WERI-Rb-1 (cell line): ENCODE measurements around the gene ERG.

Source experiments
- DNase-seq: peaks from one replicate; pipeline ENCODE4 v3.0.0-alpha.2; 2020
- H3K27ac ChIP-seq: fragments of 250-450 bp; sonication (Bioruptor Pico); 2 replicates; pipeline ENCODE4 v1.5.1; 2020; ENCODE audit warnings: mild to moderate bottlenecking, moderate library complexity
- H3K27me3 ChIP-seq: fragments of 250-450 bp; sonication (Bioruptor Pico); 2 replicates; pipeline ENCODE4 v1.5.1; 2021; ENCODE audit warnings: mild to moderate bottlenecking, low read depth, moderate library complexity; ENCODE audit not compliant: insufficient read depth, severe bottlenecking
- H3K36me3 ChIP-seq: fragments of 250-450 bp; sonication (Bioruptor Pico); 2 replicates; pipeline ENCODE4 v1.5.1; 2020; ENCODE audit warnings: mild to moderate bottlenecking, moderate library complexity
- H3K4me3 ChIP-seq: 2 replicates; pipeline ENCODE4 v1.5.1; 2011; ENCODE audit warnings: low read depth, mild to moderate bottlenecking, control low read depth, low read length
- H3K9me3 ChIP-seq: fragments of 250-450 bp; sonication (Bioruptor Pico); 2 replicates; pipeline ENCODE4 v1.5.1; 2021; ENCODE audit warnings: mild to moderate bottlenecking, moderate library complexity; ENCODE audit not compliant: severe bottlenecking
- CTCF ChIP-seq: IDR thresholded peaks from 2 replicates; pipeline ENCODE4 v1.5.1; 2011; ENCODE audit warnings: low read depth, mild to moderate bottlenecking, control low read depth, inconsistent platforms, low read length

Gene ERG

GRCh38 chr21:38355992-38356781 lies 142.1 kb downstream of the ERG start:
- no peak overlapping the region; the same call in 1 of the 2 replicates for H3K27ac ChIP-seq
- no peaks in the 10 kb centered on the region for H3K9me3 ChIP-seq
- H3K36me3 ChIP-seq = no peaks in the 10 kb centered on the region
- TF ChIP-seq CTCF = peak; percentile 99
- DNase-seq = peak; percentile 89
- no peaks in the 10 kb centered on the region for H3K27me3 ChIP-seq
- H3K4me3 ChIP-seq = no peak overlapping the region

- Histone ChIP-seq H3K4me3 (no peak overlapping the region), H3K27ac (no peak overlapping the region), H3K9me3 (no peaks in the 10 kb centered on the region), H3K27me3 (no peaks in the 10 kb centered on the region), H3K36me3 (no peaks in the 10 kb centered on the region)
- no peak for DNase-seq
- TF ChIP-seq CTCF = no peak
Observed at GRCh38 chr21:38355353-38355752, 142.9 kb downstream of the ERG start.

- TF ChIP-seq CTCF = no peak
- no peak for DNase-seq
- no peaks in the 10 kb centered on the region for H3K27me3 ChIP-seq
- H3K4me3 ChIP-seq = no peak overlapping the region
- no peaks in the 10 kb centered on the region for H3K36me3 ChIP-seq
- H3K27ac ChIP-seq = no peak overlapping the region
- H3K9me3 ChIP-seq = no peaks in the 10 kb centered on the region
Observed at GRCh38 chr21:38354746-38355145, 143.5 kb downstream of the ERG start.

- no peak overlapping the region for H3K27ac ChIP-seq
- no peak for TF ChIP-seq CTCF
- no peak for DNase-seq
- H3K36me3 ChIP-seq = no peaks in the 10 kb centered on the region
- H3K9me3 ChIP-seq = no peaks in the 10 kb centered on the region
- H3K27me3 ChIP-seq = no peaks in the 10 kb centered on the region
- H3K4me3 ChIP-seq = no peak overlapping the region
Observed at GRCh38 chr21:38354231-38354630, 144.0 kb downstream of the ERG start.

- no peaks in the 10 kb centered on the region for H3K36me3 ChIP-seq
- H3K27ac ChIP-seq = no peak overlapping the region
- no peaks in the 10 kb centered on the region for H3K27me3 ChIP-seq
- peak; percentile 86 for TF ChIP-seq CTCF
- no peak overlapping the region for H3K4me3 ChIP-seq
- peak; percentile 75 for DNase-seq
- H3K9me3 ChIP-seq = no peaks in the 10 kb centered on the region
Observed at GRCh38 chr21:38352536-38353219, 145.6 kb downstream of the ERG start.
